GM18502 (cell line): ENCODE measurements around the gene ACSL4.

Experiments used
- ATAC-seq: cut with Tn5 transposase; IDR thresholded peaks from one replicate; pipeline ENCODE4 v1.9.1; 2021; ENCODE audit warnings: mild to moderate bottlenecking; ENCODE audit not compliant: unreplicated experiment, poor library complexity

Gene ACSL4

GRCh38 chrX:109624641-109625616 is 108.1 kb downstream of the ACSL4 start, which contains the start of gene KCNE5:
Gene KCNE5, minus strand, starts transcription at chrX:109625172. Its CDS starts 152 bp downstream, at chrX:109625020.
- ATAC-seq, result no peak

DNA sequence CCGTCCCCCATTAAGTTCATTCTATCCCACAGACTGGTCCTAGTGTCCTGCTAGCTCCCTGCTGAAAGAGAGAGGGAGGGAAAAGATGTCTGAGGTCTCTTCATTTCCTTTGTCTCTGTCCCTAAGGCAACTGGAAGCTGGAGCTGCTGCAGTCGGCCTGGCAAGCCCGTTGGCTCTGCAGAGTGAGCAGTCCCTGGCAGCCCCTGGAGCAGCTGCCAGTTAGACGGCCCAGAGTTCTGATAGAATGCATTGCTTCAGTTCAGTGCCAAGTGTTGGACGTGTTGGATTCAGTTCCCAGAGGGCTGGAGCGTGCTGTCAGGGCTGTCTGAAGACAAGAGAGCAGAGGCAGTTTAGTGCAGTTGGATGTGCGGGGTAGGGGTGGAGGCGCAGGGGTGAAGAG is 109.1 kb downstream of the ACSL4 start:
- ATAC-seq, result no peak

DNA sequence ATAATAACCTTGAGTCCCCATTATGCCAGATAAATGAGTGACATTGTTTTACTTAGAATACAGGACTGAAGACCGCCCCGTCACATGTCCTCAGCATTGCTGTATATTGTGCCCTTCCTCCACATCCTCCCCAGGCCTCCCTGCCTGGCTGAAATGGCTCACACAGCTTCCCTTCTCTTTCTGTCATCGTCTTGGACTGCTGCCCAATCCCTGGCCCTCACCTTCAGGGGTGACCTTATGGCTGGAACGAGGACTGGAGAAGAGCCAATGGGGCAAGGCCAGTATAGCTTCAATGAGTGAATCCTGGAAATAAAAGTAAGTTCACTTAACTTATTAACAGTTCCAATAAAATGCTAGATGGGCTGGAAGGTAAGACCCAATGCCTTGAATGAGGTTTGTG is 110.8 kb downstream of the ACSL4 start:
- no peak for ATAC-seq

GRCh38 chrX:109619771-109620170 is 113.3 kb downstream of the ACSL4 start:
- ATAC-seq, result no peak

- no peak for ATAC-seq
These were observed 118.1 kb downstream of the ACSL4 start for GRCh38 chrX:109614951-109615350.

GRCh38 chrX:109601486-109601885 is 131.6 kb downstream of the ACSL4 start:
- ATAC-seq, result no peak

GRCh38 chrX:109600237-109600651 is 132.8 kb downstream of the ACSL4 start:
- ATAC-seq, result no peak

DNA sequence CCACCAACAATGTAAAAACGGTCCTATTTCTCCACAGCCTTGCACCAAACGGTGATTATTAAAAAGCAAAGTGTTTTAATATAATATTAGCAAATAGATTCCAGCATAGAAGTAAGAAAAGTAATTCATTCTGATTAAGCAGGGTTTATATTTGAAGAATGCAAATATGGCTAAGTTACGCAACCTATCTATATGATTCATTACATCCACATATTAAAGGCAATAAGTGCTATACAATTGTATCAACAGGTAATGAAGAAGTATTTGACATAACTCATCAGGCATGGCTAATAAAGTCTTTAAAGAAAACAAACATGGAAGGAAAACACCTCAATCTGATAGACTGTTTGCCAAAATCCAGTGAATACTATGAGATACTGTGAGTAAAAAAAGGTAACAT is 137.0 kb downstream of the ACSL4 start:
- no peak for ATAC-seq
